Skin of body (tissue), 2 donors: ENCODE data around the gene ADK. TPM values are rescaled to one million over a fixed set of nuclear protein-coding genes. Genes with fewer than 3 reads are reported as not detected.
"Not testable (repeated sequence)": the region's sequence is repeated elsewhere in the genome, so short reads cannot be mapped to it uniquely, and the experiment has no call there.

Experiments
- DNase-seq: peaks from one replicate; lab custom pipeline; 2025; lab: John Stamatoyannopoulos, UW
- total RNA-seq: library from RNA; depleted of rRNA; stranded (reverse); fragments of >200 nt; gene quantifications from one replicate; pipeline ENCODE4 v1.2.3, GENCODE V29; 2014

Gene ADK
- total RNA-seq, 1 donor from 2014 or later, result 42.5 TPM

GRCh38 chr10:74541375-74541774, 390.4 kb downstream of the ADK start:
- DNase-seq, result no peak

- no peak for DNase-seq
Measured at GRCh38 chr10:74542077-74542476, 391.1 kb downstream of the ADK start.

- DNase-seq, result no peak
Measured at GRCh38 chr10:74543276-74543675, 392.3 kb downstream of the ADK start.

- DNase-seq, result no peak
Measured at GRCh38 chr10:74544106-74544505, 393.1 kb downstream of the ADK start.

GRCh38 chr10:74548676-74549075, 397.7 kb downstream of the ADK start:
- no peak for DNase-seq

GRCh38 chr10:74556072-74556705, 405.2 kb downstream of the ADK start:
- no peak for DNase-seq

GRCh38 chr10:74557098-74557497, 406.1 kb downstream of the ADK start:
- no peak for DNase-seq

GRCh38 chr10:74558403-74558802, 407.4 kb downstream of the ADK start:
- no peak for DNase-seq

GRCh38 chr10:74558897-74559296, 407.9 kb downstream of the ADK start:
- no peak for DNase-seq

- DNase-seq, result not testable (repeated sequence)
Measured at GRCh38 chr10:74568896-74569295, 417.9 kb downstream of the ADK start.

GRCh38 chr10:74573497-74573896, 422.5 kb downstream of the ADK start:
- DNase-seq, result not testable (repeated sequence)

- DNase-seq, result no peak
Measured at GRCh38 chr10:74575191-74575720, 424.2 kb downstream of the ADK start.

- DNase-seq, result no peak
Measured at GRCh38 chr10:74575912-74576311, 424.9 kb downstream of the ADK start.

- no peak for DNase-seq
Measured at GRCh38 chr10:74576586-74576985, 425.6 kb downstream of the ADK start.

GRCh38 chr10:74580438-74580837, 429.4 kb downstream of the ADK start:
- not testable (repeated sequence) for DNase-seq

GRCh38 chr10:74582566-74582965, 431.5 kb downstream of the ADK start:
- DNase-seq, result no peak

- DNase-seq, result peak; percentile 31
Measured at GRCh38 chr10:74585231-74586087, 434.4 kb downstream of the ADK start.

GRCh38 chr10:74586088-74586585, 435.1 kb downstream of the ADK start:
- DNase-seq, result no peak

GRCh38 chr10:74587109-74587854, 436.3 kb downstream of the ADK start:
- DNase-seq, result peak; percentile 73

GRCh38 chr10:74589226-74589673, 438.2 kb downstream of the ADK start:
- peak; percentile 96 for DNase-seq

- DNase-seq, result no peak
Measured at GRCh38 chr10:74589851-74590250, 438.8 kb downstream of the ADK start.

GRCh38 chr10:74593470-74593869, 442.4 kb downstream of the ADK start:
- DNase-seq, result no peak
